Liver (tissue), 9 donors: ENCODE measurements around the gene DIAPH3. TPM values are rescaled to one million over a fixed set of nuclear protein-coding genes. Genes with fewer than 3 reads are reported as not detected.

Experiments
- DNase-seq: peaks from one replicate; pipeline ENCODE4 v3.0.0-alpha.2; 2017; ENCODE audit warnings: low spot score
- H3K27ac ChIP-seq, 2 donors: one replicate each; pipeline ENCODE4 v1.7.0; 2013; ENCODE audit warnings: inconsistent platforms in 2 of 2, low read length in 2 of 2, control low read depth in 1 of 2, low read depth in 1 of 2, mild to moderate bottlenecking in 1 of 2
- H3K27me3 ChIP-seq, 4 donors: one replicate each; pipeline versions ENCODE4 v1.6.1 to v1.7.0; 2013; ENCODE audit warnings: low read length in 3 of 4, inconsistent platforms in 1 of 4, mild to moderate bottlenecking in 1 of 4, moderate library complexity in 1 of 4; ENCODE audit not compliant: control insufficient read depth in 4 of 4, insufficient read depth in 4 of 4
- H3K36me3 ChIP-seq, 4 donors: one replicate each; pipeline versions ENCODE4 v1.6.1 to v1.7.0; 2013; ENCODE audit warnings: low read length in 3 of 4, mild to moderate bottlenecking in 3 of 4, low read depth in 1 of 4, moderate library complexity in 1 of 4; ENCODE audit not compliant: control insufficient read depth in 4 of 4, insufficient read depth in 3 of 4
- H3K4me1 ChIP-seq, 4 donors: one replicate each; pipeline versions ENCODE4 v1.6.1 to v1.7.0; 2013; ENCODE audit warnings: low read length in 3 of 4, mild to moderate bottlenecking in 3 of 4, moderate library complexity in 1 of 4; ENCODE audit not compliant: control insufficient read depth in 4 of 4, insufficient read depth in 4 of 4
- H3K4me3 ChIP-seq, 3 donors: one replicate each; pipeline versions ENCODE4 v1.6.1 to v1.7.0; 2013; ENCODE audit warnings: low read length in 3 of 3, control low read depth in 1 of 3, low read depth in 1 of 3, mild to moderate bottlenecking in 1 of 3
- H3K9ac ChIP-seq, 2 donors: one replicate each; pipeline ENCODE4 v1.7.0; 2013; ENCODE audit warnings: low read length in 2 of 2, mild to moderate bottlenecking in 2 of 2, moderate library complexity in 2 of 2, control low read depth in 1 of 2, low read depth in 1 of 2
- H3K9me3 ChIP-seq, 4 donors: one replicate each; pipeline versions ENCODE4 v1.6.1 to v1.7.0; 2013; ENCODE audit warnings: low read length in 3 of 4; ENCODE audit not compliant: control insufficient read depth in 4 of 4
- ATF3 ChIP-seq: IDR thresholded peaks from 2 replicates; pipeline ENCODE4 v1.6.1; 2016; ENCODE audit warnings: antibody characterized with exemption
- EGR1 ChIP-seq, 2 donors: IDR thresholded peaks; 2 replicates each; pipeline ENCODE4 v1.6.1; 2016 to 2018; ENCODE audit warnings: antibody characterized with exemption in 2 of 2, low read depth in 2 of 2
- FOXA1 ChIP-seq: IDR thresholded peaks from 2 replicates; pipeline ENCODE4 v1.6.1; 2016; ENCODE audit warnings: antibody characterized with exemption
- FOXA2 ChIP-seq: IDR thresholded peaks from 2 replicates; pipeline ENCODE4 v1.6.1; 2016; ENCODE audit warnings: antibody characterized with exemption
- GABPA ChIP-seq, 2 donors: IDR thresholded peaks in 1 of 2; conservative IDR thresholded peaks in 1 of 2; 2 replicates each; pipeline ENCODE4 v1.6.1; 2016; ENCODE audit warnings: antibody characterized with exemption in 2 of 2, mild to moderate bottlenecking in 1 of 2, moderate library complexity in 1 of 2
- HNF4A ChIP-seq, 2 donors: conservative IDR thresholded peaks; 2 replicates each; pipeline ENCODE4 v1.6.1; 2016; ENCODE audit warnings: antibody characterized with exemption in 2 of 2, mild to moderate bottlenecking in 2 of 2
- HNF4G ChIP-seq: IDR thresholded peaks from 2 replicates; pipeline ENCODE4 v1.6.1; 2016; ENCODE audit warnings: antibody characterized with exemption
- JUND ChIP-seq, 2 donors: IDR thresholded peaks; 2 replicates each; pipeline ENCODE4 v1.6.1; 2016; ENCODE audit warnings: antibody characterized with exemption in 2 of 2
- NR2F2 ChIP-seq: IDR thresholded peaks from 2 replicates; pipeline ENCODE4 v1.6.1; 2016; ENCODE audit warnings: antibody characterized with exemption
- RAD21 ChIP-seq, 2 donors: IDR thresholded peaks; 2 replicates each; pipeline ENCODE4 v1.6.1; 2016; ENCODE audit warnings: antibody characterized with exemption in 2 of 2, mild to moderate bottlenecking in 2 of 2
- REST ChIP-seq: IDR thresholded peaks from 2 replicates; pipeline ENCODE4 v1.6.1; 2016; ENCODE audit warnings: antibody characterized with exemption, mild to moderate bottlenecking
- RXRA ChIP-seq, 2 donors: IDR thresholded peaks; 2 replicates each; pipeline ENCODE4 v1.6.1; 2017 to 2018; ENCODE audit warnings: antibody characterized with exemption in 2 of 2, mild to moderate bottlenecking in 1 of 2
- TAF1 ChIP-seq: conservative IDR thresholded peaks from 2 replicates; pipeline ENCODE4 v1.6.1; 2016; ENCODE audit warnings: antibody characterized with exemption, mild to moderate bottlenecking
- YY1 ChIP-seq: IDR thresholded peaks from 2 replicates; pipeline ENCODE4 v1.6.1; 2016; ENCODE audit warnings: antibody characterized with exemption, mild to moderate bottlenecking
- ZBTB33 ChIP-seq: IDR thresholded peaks from 2 replicates; pipeline ENCODE4 v1.6.1; 2016; ENCODE audit warnings: antibody characterized with exemption
- WGBS: extraction: QIAGEN DNeasy Blood & Tissue Kit; methylation state at CpG from one replicate; pipeline ENCODE4 v1.1.7; 2013; 5-methylcytosine and 5-hydroxymethylcytosine counted together
- polyA plus RNA-seq, 2 donors: library from polyadenylated mRNA; stranded (reverse) in 1 of 2; unstranded in 1 of 2; fragments of 200-250 nt in 1 of 2; fragments of >200 nt in 1 of 2; fragmentation: Nextera tagmentation in 1 of 2; extraction: Ambion mirVana in 1 of 2; gene quantifications; one replicate each; pipeline versions ENCODE4 v1.2.1 to v1.2.3, GENCODE V29; 2013 to 2015
- total RNA-seq, 2 donors: library from RNA; depleted of rRNA; stranded (reverse); fragments of >200 nt; gene quantifications; one replicate each; pipeline ENCODE4 v1.2.3, GENCODE V29; 2014
- donor health status: healthy.
- donor health status: healthy.
- donor health status: healthy.
- donor health status: healthy.
- donor health status: healthy.

DIAPH3 gene
- total and polyA plus RNA-seq, 4 donors, result 0.08 to 11.1 (median 0.27) TPM

GRCh38 chr13:60174113-60174512 is 10.4 kb upstream of the DIAPH3 start:
- Histone ChIP-seq H3K4me3 (no peak overlapping the region), H3K4me1 (no peaks in the 10 kb centered on the region), H3K9ac (no peak overlapping the region), H3K9me3 (no peaks in the 10 kb centered on the region), H3K27ac (no peak overlapping the region), H3K27me3 (peaks cover 0 to 3% (median 0%) of the 10 kb centered on the region in 4 donors), H3K36me3 (no peaks in the 10 kb centered on the region)
- WGBS, result 83% methylated on average over 5 of the region's 5 CpGs
- DNase-seq, result no peak
- TF ChIP-seq REST (no peak), YY1 (no peak), GABPA (IDR thresholded peaks at IDR 0.05 in 1 of 2, conservative IDR thresholded peaks at IDR 0.05 in 1 of 2) (no peak), RAD21 (IDR thresholded peaks at IDR 0.05) (no peak), EGR1 (IDR thresholded peaks at IDR 0.05; ENCODE audit: low read depth in 2 of 2) (no peak), ATF3 (no peak), TAF1 (no peak), RXRA (IDR thresholded peaks at IDR 0.05) (no peak), JUND (IDR thresholded peaks at IDR 0.05) (no peak), HNF4G (no peak), ZBTB33 (no peak), FOXA2 (no peak)

DNA sequence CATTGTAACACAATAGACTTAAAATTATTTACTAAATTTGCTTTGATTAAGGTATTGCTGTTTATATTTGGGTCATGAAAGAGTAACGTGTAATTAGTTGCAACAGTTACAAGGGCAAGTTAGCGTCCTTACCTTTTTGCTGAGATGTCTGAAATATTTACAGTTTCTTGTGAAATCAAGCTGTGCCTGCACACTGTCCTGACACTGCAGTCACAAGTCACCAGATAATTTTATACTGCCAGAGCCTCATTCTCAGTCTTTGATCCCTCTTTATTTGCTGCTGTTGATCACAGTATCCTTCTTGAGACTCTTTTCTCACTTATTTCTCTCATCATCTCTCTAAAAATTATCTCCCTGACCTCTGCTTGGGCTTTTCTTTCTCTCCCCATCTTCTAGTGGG is 8.4 kb upstream of the DIAPH3 start:
- Histone ChIP-seq H3K27me3 (peaks cover 0 to 3% (median 0%) of the 10 kb centered on the region in 4 donors), H3K27ac (no peak overlapping the region), H3K4me1 (no peaks in the 10 kb centered on the region), H3K9ac (no peak overlapping the region), H3K36me3 (no peaks in the 10 kb centered on the region), H3K9me3 (no peaks in the 10 kb centered on the region), H3K4me3 (no peak overlapping the region)
- whole genome bisulfite sequencing, result 35% methylated on average over 2 of the region's 2 CpGs
- DNase-seq, result no peak
- TF ChIP-seq NR2F2 (no peak), FOXA2 (no peak), RAD21 (IDR thresholded peaks at IDR 0.05) (no peak), TAF1 (no peak), GABPA (IDR thresholded peaks at IDR 0.05 in 1 of 2, conservative IDR thresholded peaks at IDR 0.05 in 1 of 2) (no peak), FOXA1 (no peak), REST (no peak), HNF4A (conservative IDR thresholded peaks at IDR 0.05) (no peak), JUND (IDR thresholded peaks at IDR 0.05) (no peak), EGR1 (IDR thresholded peaks at IDR 0.05; ENCODE audit: low read depth in 2 of 2) (no peak)
